ENCODE data around the gene ZNF239.
A peak's percentile ranks its signal among the peaks of the same experiment; 100 is the strongest.
"Not testable (repeated sequence)": the region's sequence is repeated elsewhere in the genome, so short reads cannot be mapped to it uniquely, and the experiment has no call there.

Gene ZNF239

GRCh38 chr10:43607199-43607573, 32.8 kb upstream of the ZNF239 start:
- no peaks in the 10 kb centered on the region for H3K9me2 ChIP-seq (replicated peaks; ENCODE audit: low read depth, low read length)
- H3F3A ChIP-seq (ENCODE audit: low read depth) = no peaks in the 10 kb centered on the region
- 0 out of 2 replicates have a peak, but pooled peaks cover 4% of the 10 kb centered on the region for H3K79me2 ChIP-seq (ENCODE audit: insufficient read depth, low read length)
- H3K27me3 ChIP-seq (ENCODE audit: insufficient read depth, low read length, poor library complexity, severe bottlenecking) = no peaks in the 10 kb centered on the region
- H3K36me3 ChIP-seq (ENCODE audit: insufficient read depth, low read length) = no peaks in the 10 kb centered on the region
- no peaks in the 10 kb centered on the region for H3K9me3 ChIP-seq (ENCODE audit: insufficient read depth, low read depth, low read length)
- TF ChIP-seq EZH2phosphoT487 (IDR thresholded peaks at IDR 0.05; ENCODE audit: borderline replicate concordance) = no peak
- TF ChIP-seq, protein P1, sequence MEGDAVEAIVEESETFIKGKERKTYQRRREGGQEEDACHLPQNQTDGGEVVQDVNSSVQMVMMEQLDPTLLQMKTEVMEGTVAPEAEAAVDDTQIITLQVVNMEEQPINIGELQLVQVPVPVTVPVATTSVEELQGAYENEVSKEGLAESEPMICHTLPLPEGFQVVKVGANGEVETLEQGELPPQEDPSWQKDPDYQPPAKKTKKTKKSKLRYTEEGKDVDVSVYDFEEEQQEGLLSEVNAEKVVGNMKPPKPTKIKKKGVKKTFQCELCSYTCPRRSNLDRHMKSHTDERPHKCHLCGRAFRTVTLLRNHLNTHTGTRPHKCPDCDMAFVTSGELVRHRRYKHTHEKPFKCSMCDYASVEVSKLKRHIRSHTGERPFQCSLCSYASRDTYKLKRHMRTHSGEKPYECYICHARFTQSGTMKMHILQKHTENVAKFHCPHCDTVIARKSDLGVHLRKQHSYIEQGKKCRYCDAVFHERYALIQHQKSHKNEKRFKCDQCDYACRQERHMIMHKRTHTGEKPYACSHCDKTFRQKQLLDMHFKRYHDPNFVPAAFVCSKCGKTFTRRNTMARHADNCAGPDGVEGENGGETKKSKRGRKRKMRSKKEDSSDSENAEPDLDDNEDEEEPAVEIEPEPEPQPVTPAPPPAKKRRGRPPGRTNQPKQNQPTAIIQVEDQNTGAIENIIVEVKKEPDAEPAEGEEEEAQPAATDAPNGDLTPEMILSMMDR (conservative IDR thresholded peaks at IDR 0.05; ENCODE audit: low read length) = no peak
- H3K4me2 ChIP-seq (ENCODE audit: low read depth, low read length, poor library complexity, severe bottlenecking) = peak overlapping the region; percentile 93
- H2AFZ ChIP-seq (ENCODE audit: low read length) = no peak overlapping the region
- H3K4me3 ChIP-seq (ENCODE audit: low read length, poor library complexity, severe bottlenecking) = peak overlapping the region; percentile 73
- peaks cover 17% of the 10 kb centered on the region for H3K4me1 ChIP-seq (ENCODE audit: insufficient read depth, low read length, poor library complexity, severe bottlenecking)
- H3K9ac ChIP-seq (ENCODE audit: low read depth, low read length, poor library complexity, severe bottlenecking) = peak overlapping the region; percentile 67
- H4K20me1 ChIP-seq (ENCODE audit: insufficient read depth, low read length, poor library complexity, severe bottlenecking) = no peaks in the 10 kb centered on the region

- H4K20me1 ChIP-seq (ENCODE audit: insufficient read depth, low read length, poor library complexity, severe bottlenecking) = no peaks in the 10 kb centered on the region
- H3K27me3 ChIP-seq (ENCODE audit: insufficient read depth, low read length, poor library complexity, severe bottlenecking) = no peaks in the 10 kb centered on the region
- peak within 1 kb of the TSS; percentile 73 for H3K4me3 ChIP-seq (ENCODE audit: low read length, poor library complexity, severe bottlenecking)
- TF ChIP-seq, protein P1 (conservative IDR thresholded peaks at IDR 0.05; ENCODE audit: low read length) = no peak
- TF ChIP-seq EZH2phosphoT487 (IDR thresholded peaks at IDR 0.05; ENCODE audit: borderline replicate concordance) = no peak
- H3K9me3 ChIP-seq (ENCODE audit: insufficient read depth, low read depth, low read length) = no peaks in the 10 kb centered on the region
- H3K9me2 ChIP-seq (replicated peaks; ENCODE audit: low read depth, low read length) = no peaks in the 10 kb centered on the region
- H3F3A ChIP-seq (ENCODE audit: low read depth) = no peaks in the 10 kb centered on the region
- H2AFZ ChIP-seq (ENCODE audit: low read length) = peak within 1 kb of the TSS; percentile 58
- H3K36me3 ChIP-seq (ENCODE audit: insufficient read depth, low read length) = no peaks in the 10 kb centered on the region
- peak within 1 kb of the TSS; percentile 93 for H3K4me2 ChIP-seq (ENCODE audit: low read depth, low read length, poor library complexity, severe bottlenecking)
- H3K9ac ChIP-seq (ENCODE audit: low read depth, low read length, poor library complexity, severe bottlenecking) = peak within 1 kb of the TSS; percentile 67
- 0 out of 2 replicates have a peak, but pooled peaks cover 4% of the 10 kb centered on the region for H3K79me2 ChIP-seq (ENCODE audit: insufficient read depth, low read length)
- H3K4me1 ChIP-seq (ENCODE audit: insufficient read depth, low read length, poor library complexity, severe bottlenecking) = peaks cover 17% of the 10 kb centered on the region
Measured at GRCh38 chr10:43606323-43607198, 32.1 kb upstream of the ZNF239 start, which contains the start of gene ZNF485. Gene ZNF485, plus strand, starts transcription at chr10:43606438. Its CDS starts 613 bp downstream, at chr10:43607051.

GRCh38 chr10:43605850-43606322, 31.5 kb upstream of the ZNF239 start:
- no peaks in the 10 kb centered on the region for H3K9me2 ChIP-seq (replicated peaks; ENCODE audit: low read depth, low read length)

DNA sequence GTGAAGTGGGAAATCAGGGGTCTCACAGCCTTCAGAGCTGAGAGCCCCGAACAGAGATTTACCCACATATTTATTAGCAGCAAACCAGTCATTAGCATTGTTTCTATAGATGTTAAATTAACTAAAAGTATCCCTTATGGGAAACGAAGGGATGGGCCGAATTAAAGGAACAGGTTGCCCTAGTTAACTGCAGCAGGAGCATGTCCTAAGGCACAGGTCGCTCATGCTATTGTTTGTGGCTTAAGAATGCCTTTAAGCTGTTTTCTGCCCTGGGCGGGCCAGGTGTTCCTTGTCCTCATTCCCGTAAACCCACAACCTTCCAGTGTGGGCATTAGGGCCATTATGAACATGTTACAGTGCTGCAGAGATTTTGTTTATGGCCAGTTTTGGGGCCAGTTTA, 27.2 kb upstream of the ZNF239 start:
- not testable (repeated sequence) for H3F3A ChIP-seq (ENCODE audit: low read depth); H3K36me3 ChIP-seq (ENCODE audit: insufficient read depth, low read length); H3K4me3 ChIP-seq (ENCODE audit: low read length, poor library complexity, severe bottlenecking); H3K79me2 ChIP-seq (ENCODE audit: insufficient read depth, low read length); H4K20me1 ChIP-seq (ENCODE audit: insufficient read depth, low read length, poor library complexity, severe bottlenecking); H3K9me3 ChIP-seq (ENCODE audit: insufficient read depth, low read depth, low read length); H3K27me3 ChIP-seq (ENCODE audit: insufficient read depth, low read length, poor library complexity, severe bottlenecking); H3K9ac ChIP-seq (ENCODE audit: low read depth, low read length, poor library complexity, severe bottlenecking); H3K4me2 ChIP-seq (ENCODE audit: low read depth, low read length, poor library complexity, severe bottlenecking); H2AFZ ChIP-seq (ENCODE audit: low read length); H3K9me2 ChIP-seq (replicated peaks; ENCODE audit: low read depth, low read length)
- peaks cover 21% of the 10 kb centered on the region for H3K4me1 ChIP-seq (ENCODE audit: insufficient read depth, low read length, poor library complexity, severe bottlenecking)

More at GRCh38 chr10:43605850-43606322, 31.5 kb upstream of the ZNF239 start:
- Histone ChIP-seq H3K36me3 (ENCODE audit: insufficient read depth, low read length) (no peaks in the 10 kb centered on the region), H3K79me2 (ENCODE audit: insufficient read depth, low read length) (0 out of 2 replicates have a peak, but pooled peaks cover 4% of the 10 kb centered on the region), H3K4me2 (ENCODE audit: low read depth, low read length, poor library complexity, severe bottlenecking) (peak overlapping the region; percentile 93), H4K20me1 (ENCODE audit: insufficient read depth, low read length, poor library complexity, severe bottlenecking) (no peaks in the 10 kb centered on the region), H3K9me3 (ENCODE audit: insufficient read depth, low read depth, low read length) (peaks cover 3% of the 10 kb centered on the region; the same call in 1 of the 2 replicates), H2AFZ (ENCODE audit: low read length) (peak overlapping the region; percentile 45; the same call in 1 of the 2 replicates), H3K9ac (ENCODE audit: low read depth, low read length, poor library complexity, severe bottlenecking) (no peak overlapping the region), H3K4me1 (ENCODE audit: insufficient read depth, low read length, poor library complexity, severe bottlenecking) (peaks cover 17% of the 10 kb centered on the region), H3K4me3 (ENCODE audit: low read length, poor library complexity, severe bottlenecking) (peak overlapping the region; percentile 73), H3K27me3 (ENCODE audit: insufficient read depth, low read length, poor library complexity, severe bottlenecking) (no peaks in the 10 kb centered on the region), H3F3A (ENCODE audit: low read depth) (no peaks in the 10 kb centered on the region)
- TF ChIP-seq, protein P1 (conservative IDR thresholded peaks at IDR 0.05; ENCODE audit: low read length) = no peak
- no peak for TF ChIP-seq EZH2phosphoT487 (IDR thresholded peaks at IDR 0.05; ENCODE audit: borderline replicate concordance)

Data from Loucy (cell line).